Right cardiac atrium (tissue), 5 donors: ENCODE data around the gene LRRC34. TPM values are rescaled to one million over a fixed set of nuclear protein-coding genes. Genes with fewer than 3 reads are reported as not detected.

Source experiments
- ATAC-seq, 2 donors: fragments of 200-7000 bp; cut with Tn5 transposase; one replicate each; pipeline versions ENCODE4 v1.8.0 to v1.9.1; 2020; ENCODE audit warnings: moderate library complexity in 2 of 2, mild to moderate bottlenecking in 1 of 2
- DNase-seq, 3 donors: peaks; one replicate each; pipeline ENCODE4 v3.0.0-alpha.2; 2020
- H3K27ac ChIP-seq: one replicate; pipeline ENCODE4 v1.5.1; 2013; ENCODE audit warnings: mild to moderate bottlenecking, low read length, control low read depth, moderate library complexity
- H3K27me3 ChIP-seq: one replicate; pipeline ENCODE4 v1.6.1; 2013; ENCODE audit not compliant: control insufficient read depth, insufficient read depth
- H3K4me1 ChIP-seq: one replicate; pipeline ENCODE4 v1.6.1; 2013; ENCODE audit warnings: low read length; ENCODE audit not compliant: control insufficient read depth, insufficient read depth
- H3K4me3 ChIP-seq: one replicate; pipeline ENCODE4 v1.5.1; 2013; ENCODE audit warnings: low read length, control low read depth
- H3K9me3 ChIP-seq: one replicate; pipeline ENCODE4 v1.6.1; 2013; ENCODE audit warnings: low read length; ENCODE audit not compliant: control insufficient read depth
- WGBS: extraction: QIAGEN DNeasy Blood & Tissue Kit; methylation state at CpG from one replicate; pipeline ENCODE4 v1.1.7; 2013; 5-methylcytosine and 5-hydroxymethylcytosine counted together
- intact Hi-C, 4 donors: fragments of 100-400 bp; cut with DNase I; formaldehyde crosslinking; loops; one replicate each; pipeline versions ENCODE4 v1.11.0 to v1.14.0; 2022 to 2023
- polyA plus RNA-seq: library from polyadenylated mRNA; stranded (reverse); fragments of 200-250 nt; gene quantifications from one replicate; pipeline ENCODE4 v1.2.3, GENCODE V29; 2013
- total RNA-seq, 4 donors: library from RNA; stranded (reverse); fragmentation: NEBNext Ultra II Directional; extraction: Animal tissue kit (Norgen Biotek cat#: 25700); gene quantifications; one replicate each; pipeline ENCODE4 v1.2.1, GENCODE V29; 2021
- donor health status: healthy with polysubstance abuse.
- donor health status: DM: no; HTN: yes; CAD: no.
- donor health status: DM: no; HTN: no; CAD: no.
- donor health status: DM: no; HTN: yes; CAD: no; lungs with severe emphysema.
- donor health status: DM: yes; HTN: yes; CAD: no.

Gene LRRC34
- total and polyA plus RNA-seq, 5 donors, result 2.1 to 5.5 (median 2.9) TPM

GRCh38 chr3:169781209-169781855, 31.4 kb downstream of the LRRC34 start:
- Histone ChIP-seq H3K9me3 (no peaks in the 10 kb centered on the region), H3K4me1 (peaks cover 1% of the 10 kb centered on the region), H3K27me3 (no peaks in the 10 kb centered on the region), H3K4me3 (no peak overlapping the region), H3K27ac (no peak overlapping the region)
- ATAC-seq (peak in 1 of 2 donors; percentile 52), DNase-seq (no peak)
- intact Hi-C loops, result no loop called here
- WGBS, result 59% methylated on average over 4 of the region's 4 CpGs

GRCh38 chr3:169780742-169781141, 32.0 kb downstream of the LRRC34 start:
- Histone ChIP-seq H3K9me3 (no peaks in the 10 kb centered on the region), H3K27ac (no peak overlapping the region), H3K4me1 (peaks cover 1% of the 10 kb centered on the region), H3K27me3 (no peaks in the 10 kb centered on the region), H3K4me3 (no peak overlapping the region)
- intact Hi-C loops, result no loop called here
- no peak for DNase-seq
- no peak for ATAC-seq
- WGBS, result 49% methylated on average over 2 of the region's 2 CpGs

GRCh38 chr3:169777822-169778221, 34.9 kb downstream of the LRRC34 start:
- ATAC-seq (no peak), DNase-seq (no peak)
- Histone ChIP-seq H3K27ac (no peak overlapping the region), H3K4me3 (no peak overlapping the region), H3K9me3 (no peaks in the 10 kb centered on the region), H3K27me3 (no peaks in the 10 kb centered on the region), H3K4me1 (peaks cover 1% of the 10 kb centered on the region)
- WGBS, result 96% methylated on average over 4 of the region's 4 CpGs
- intact Hi-C loops, result no loop called here

- no peak overlapping the region for H3K27ac ChIP-seq
- no peaks in the 10 kb centered on the region for H3K9me3 ChIP-seq
- ATAC-seq (no peak), DNase-seq (no peak)
- H3K4me1 ChIP-seq, result no peaks in the 10 kb centered on the region
- intact Hi-C loops, result no loop called here
- 53% methylated on average over 5 of the region's 5 CpGs for WGBS
- H3K4me3 ChIP-seq, result peak overlapping the region; percentile 88
- no peaks in the 10 kb centered on the region for H3K27me3 ChIP-seq
Measured at GRCh38 chr3:169774186-169774585, 38.5 kb downstream of the LRRC34 start.

GRCh38 chr3:169772897-169773816, 39.5 kb downstream of the LRRC34 start, which contains the start of gene MYNN:
Gene MYNN (plus strand): TSS chr3:169773396. CDS start chr3:169774296, 900 bp downstream.
- Histone ChIP-seq H3K27ac (peak within 1 kb of the TSS; percentile 99), H3K4me1 (no peaks in the 10 kb centered on the region), H3K27me3 (no peaks in the 10 kb centered on the region), H3K9me3 (no peaks in the 10 kb centered on the region), H3K4me3 (peak within 1 kb of the TSS; percentile 88)
- WGBS, result under 1% methylated on average over 61 of the region's 61 CpGs
- peak; percentile 93 to 97 (median 97) for DNase-seq
- peak; percentile 95 for ATAC-seq
- intact Hi-C loops, result no loop called here

GRCh38 chr3:169772305-169772896, 40.3 kb downstream of the LRRC34 start:
- DNase-seq (peak; percentile 78 to 86 (median 83)), ATAC-seq (peak; percentile 79 to 81)
- Histone ChIP-seq H3K27ac (peak overlapping the region; percentile 99), H3K4me1 (no peaks in the 10 kb centered on the region), H3K27me3 (no peaks in the 10 kb centered on the region), H3K4me3 (peak overlapping the region; percentile 88), H3K9me3 (no peaks in the 10 kb centered on the region)
- under 1% methylated on average over 15 of the region's 15 CpGs for WGBS
- intact Hi-C loops, result no loop called here

- intact Hi-C loops, result no loop called here
- ATAC-seq (peak; percentile 44 to 57), DNase-seq (peak; percentile 39 to 80 (median 68))
- Histone ChIP-seq H3K4me3 (peak overlapping the region; percentile 88), H3K9me3 (no peaks in the 10 kb centered on the region), H3K27me3 (no peaks in the 10 kb centered on the region), H3K27ac (peak overlapping the region; percentile 99), H3K4me1 (no peaks in the 10 kb centered on the region)
- WGBS, result under 1% methylated on average over 27 of the region's 27 CpGs
Measured at GRCh38 chr3:169771497-169772304, 41.0 kb downstream of the LRRC34 start.

GRCh38 chr3:169769287-169770181, 43.2 kb downstream of the LRRC34 start, which contains the start of gene ACTRT3:
Gene ACTRT3 (minus strand): TSS chr3:169769561. CDS start chr3:169769520, 41 bp downstream.
- 9% methylated on average over 51 of the region's 51 CpGs for WGBS
- peak within 1 kb of the TSS; percentile 91 for H3K4me3 ChIP-seq
- intact Hi-C loops, result no loop called here
- H3K4me1 ChIP-seq, result no peaks in the 10 kb centered on the region
- no peaks in the 10 kb centered on the region for H3K9me3 ChIP-seq
- peak within 1 kb of the TSS; percentile 94 for H3K27ac ChIP-seq
- no peaks in the 10 kb centered on the region for H3K27me3 ChIP-seq
- peak; percentile 15 to 34 for ATAC-seq
- peak; percentile 78 to 91 (median 90) for DNase-seq

GRCh38 chr3:169764882-169765612, 47.7 kb downstream of the LRRC34 start, which contains the start of gene TERC:
Gene TERC (minus strand): TSS chr3:169765060.
- no peaks in the 10 kb centered on the region for H3K4me1 ChIP-seq
- intact Hi-C loops, result no loop called here
- peak; percentile 95 to 97 (median 97) for DNase-seq
- H3K4me3 ChIP-seq, result peak within 1 kb of the TSS; percentile 90
- peak within 1 kb of the TSS; percentile 96 for H3K27ac ChIP-seq
- no peaks in the 10 kb centered on the region for H3K27me3 ChIP-seq
- ATAC-seq, result peak; percentile 96 to 97
- no peaks in the 10 kb centered on the region for H3K9me3 ChIP-seq
- 6% methylated on average over 42 of the region's 42 CpGs for WGBS
